MM.1S (cell line): Measurements from ENCODE around the gene HLA-DQA1.

Source experiments
- EZH2 ChIP-seq: fragments of 300-600 bp; sonication (generic); optimal IDR thresholded peaks from 2 replicates; pipeline ENCODE3; 2017; ENCODE audit warnings: low read depth, mild to moderate bottlenecking, antibody characterized with exemption, low read length, mixed read lengths
- EZH2phosphoT487 ChIP-seq: fragments of 300-600 bp; sonication (generic); IDR thresholded peaks from 2 replicates; pipeline ENCODE4 v1.6.1; 2018; ENCODE audit warnings: antibody characterized with exemption, low read length
- TF ChIP-seq, protein P1 (sequence below): fragments of 300-600 bp; sonication (generic); IDR thresholded peaks from 2 replicates; pipeline ENCODE4 v1.5.1; 2016; ENCODE audit warnings: antibody characterized with exemption, low read length, mixed read lengths

DNA sequence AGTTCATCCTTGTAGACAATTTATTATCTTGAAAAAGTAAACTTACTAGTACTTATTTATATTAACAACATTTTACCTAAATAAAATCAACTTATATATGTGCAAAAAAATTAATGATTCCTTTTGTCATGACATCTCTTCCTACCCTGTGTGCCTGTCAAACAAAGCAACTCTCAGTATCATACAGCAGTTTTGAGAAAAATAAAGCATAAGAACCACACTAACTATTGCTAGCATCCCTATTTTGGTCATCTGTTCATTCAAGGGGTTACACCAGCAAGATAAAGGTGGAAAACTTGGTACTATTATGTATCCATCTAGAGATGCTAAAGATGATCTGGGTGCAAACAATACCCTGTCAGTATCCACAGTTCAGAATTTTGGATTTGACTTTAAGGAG, 40.2 kb upstream of the HLA-DQA1 start:
- TF ChIP-seq, protein P1, sequence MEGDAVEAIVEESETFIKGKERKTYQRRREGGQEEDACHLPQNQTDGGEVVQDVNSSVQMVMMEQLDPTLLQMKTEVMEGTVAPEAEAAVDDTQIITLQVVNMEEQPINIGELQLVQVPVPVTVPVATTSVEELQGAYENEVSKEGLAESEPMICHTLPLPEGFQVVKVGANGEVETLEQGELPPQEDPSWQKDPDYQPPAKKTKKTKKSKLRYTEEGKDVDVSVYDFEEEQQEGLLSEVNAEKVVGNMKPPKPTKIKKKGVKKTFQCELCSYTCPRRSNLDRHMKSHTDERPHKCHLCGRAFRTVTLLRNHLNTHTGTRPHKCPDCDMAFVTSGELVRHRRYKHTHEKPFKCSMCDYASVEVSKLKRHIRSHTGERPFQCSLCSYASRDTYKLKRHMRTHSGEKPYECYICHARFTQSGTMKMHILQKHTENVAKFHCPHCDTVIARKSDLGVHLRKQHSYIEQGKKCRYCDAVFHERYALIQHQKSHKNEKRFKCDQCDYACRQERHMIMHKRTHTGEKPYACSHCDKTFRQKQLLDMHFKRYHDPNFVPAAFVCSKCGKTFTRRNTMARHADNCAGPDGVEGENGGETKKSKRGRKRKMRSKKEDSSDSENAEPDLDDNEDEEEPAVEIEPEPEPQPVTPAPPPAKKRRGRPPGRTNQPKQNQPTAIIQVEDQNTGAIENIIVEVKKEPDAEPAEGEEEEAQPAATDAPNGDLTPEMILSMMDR, result no peak
- TF ChIP-seq EZH2 (no peak), EZH2phosphoT487 (no peak)
